Measurements from ENCODE around the gene FAM110D.

The FAM110D gene

GRCh38 chr1:26111530-26112406, 47.1 kb upstream of the FAM110D start, which contains the start of gene PDIK1L:
TSS of gene PDIK1L (plus strand) at chr1:26111824. CDS start at chr1:26114309, 2,485 bp downstream.
- H3K9me3 ChIP-seq (ENCODE audit: control insufficient read depth, insufficient read depth, low read length): no peaks in the 10 kb centered on the region
- no peaks in the 10 kb centered on the region for H3K27me3 ChIP-seq (ENCODE audit: control insufficient read depth, low read length)
- no peaks in the 10 kb centered on the region for H3K9me2 ChIP-seq (replicated peaks; ENCODE audit: control insufficient read depth, low read length)
- peaks cover 33% of the 10 kb centered on the region for H3K79me2 ChIP-seq (ENCODE audit: control insufficient read depth, low read length)
- peak within 1 kb of the TSS; percentile 95 for H3K4me3 ChIP-seq (ENCODE audit: low read length)
- H3K36me3 ChIP-seq (ENCODE audit: control insufficient read depth, low read length): peaks cover 34% of the 10 kb centered on the region
- peak within 1 kb of the TSS; percentile 93 for H3K4me2 ChIP-seq (ENCODE audit: low read length)
- H3K4me1 ChIP-seq (ENCODE audit: control insufficient read depth, low read length): peaks cover 26% of the 10 kb centered on the region
- H3K27ac ChIP-seq (ENCODE audit: low read depth, low read length): peak within 1 kb of the TSS; percentile 61
- H3F3A ChIP-seq (ENCODE audit: control insufficient read depth, insufficient read depth): 0 out of 2 replicates have a peak, but pooled peaks cover 4% of the 10 kb centered on the region
- H4K20me1 ChIP-seq (ENCODE audit: control insufficient read depth, insufficient read depth, low read depth, low read length): no peaks in the 10 kb centered on the region
- TF ChIP-seq CTCF (IDR thresholded peaks at IDR 0.05; ENCODE audit: low read depth, low read length, poor library complexity, severe bottlenecking): no peak
- no peak for TF ChIP-seq EZH2phosphoT487 (IDR thresholded peaks at IDR 0.05; ENCODE audit: borderline replicate concordance, low read length)

- Histone ChIP-seq H3K4me3 (ENCODE audit: low read length) (peak overlapping the region; percentile 95), H3K9me2 (replicated peaks; ENCODE audit: control insufficient read depth, low read length) (no peaks in the 10 kb centered on the region), H3K9me3 (ENCODE audit: control insufficient read depth, insufficient read depth, low read length) (no peaks in the 10 kb centered on the region), H3F3A (ENCODE audit: control insufficient read depth, insufficient read depth) (0 out of 2 replicates have a peak, but pooled peaks cover 4% of the 10 kb centered on the region), H3K27ac (ENCODE audit: low read depth, low read length) (peak overlapping the region; percentile 60), H3K79me2 (ENCODE audit: control insufficient read depth, low read length) (peaks cover 33% of the 10 kb centered on the region), H3K4me2 (ENCODE audit: low read length) (peak overlapping the region; percentile 93), H3K36me3 (ENCODE audit: control insufficient read depth, low read length) (peaks cover 34% of the 10 kb centered on the region), H3K4me1 (ENCODE audit: control insufficient read depth, low read length) (peaks cover 26% of the 10 kb centered on the region), H4K20me1 (ENCODE audit: control insufficient read depth, insufficient read depth, low read depth, low read length) (no peaks in the 10 kb centered on the region), H3K27me3 (ENCODE audit: control insufficient read depth, low read length) (no peaks in the 10 kb centered on the region)
- TF ChIP-seq EZH2phosphoT487 (IDR thresholded peaks at IDR 0.05; ENCODE audit: borderline replicate concordance, low read length): no peak
- no peak for TF ChIP-seq CTCF (IDR thresholded peaks at IDR 0.05; ENCODE audit: low read depth, low read length, poor library complexity, severe bottlenecking)
Observed at GRCh38 chr1:26112407-26112775, 46.5 kb upstream of the FAM110D start.

DNA sequence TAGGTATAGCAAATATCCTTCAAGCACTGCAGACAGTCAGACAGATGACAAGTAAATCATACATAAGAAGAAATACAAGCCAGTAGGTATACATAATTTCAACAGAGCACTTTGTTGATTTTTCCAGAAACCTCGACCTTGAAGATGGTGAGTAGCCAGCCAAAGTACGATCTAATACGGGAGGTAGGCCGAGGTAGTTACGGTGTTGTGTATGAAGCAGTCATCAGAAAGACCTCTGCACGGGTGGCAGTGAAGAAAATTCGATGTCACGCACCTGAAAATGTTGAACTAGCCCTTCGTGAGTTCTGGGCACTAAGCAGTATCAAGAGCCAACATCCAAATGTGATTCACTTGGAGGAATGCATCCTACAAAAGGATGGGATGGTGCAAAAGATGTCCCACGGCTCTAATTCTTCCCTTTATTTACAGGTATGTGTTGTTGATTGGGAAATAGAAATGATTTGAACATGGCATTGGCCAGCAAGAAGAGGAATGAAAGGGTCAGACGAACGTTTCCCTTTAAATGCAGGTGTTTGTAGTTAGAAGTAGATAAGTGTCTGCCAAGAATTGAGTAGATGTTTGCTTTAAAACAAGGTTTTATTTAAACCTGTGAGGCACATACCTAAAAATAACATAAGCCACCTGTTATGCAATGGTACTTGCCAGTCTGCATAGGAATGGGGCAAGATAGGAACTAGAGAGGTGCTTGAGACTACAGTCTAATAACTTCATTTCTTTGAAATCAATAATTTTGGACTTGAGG, 44.5 kb upstream of the FAM110D start:
- Histone ChIP-seq H3K4me2 (ENCODE audit: low read length) (no peak overlapping the region), H3K27ac (ENCODE audit: low read depth, low read length) (no peak overlapping the region), H3K9me2 (replicated peaks; ENCODE audit: control insufficient read depth, low read length) (no peaks in the 10 kb centered on the region)

More for the DNA sequence above, 44.5 kb upstream of the FAM110D start:
- 0 out of 2 replicates have a peak, but pooled peaks cover 4% of the 10 kb centered on the region for H3F3A ChIP-seq (ENCODE audit: control insufficient read depth, insufficient read depth)
- no peaks in the 10 kb centered on the region for H3K9me3 ChIP-seq (ENCODE audit: control insufficient read depth, insufficient read depth, low read length)
- H3K36me3 ChIP-seq (ENCODE audit: control insufficient read depth, low read length): peaks cover 47% of the 10 kb centered on the region
- TF ChIP-seq CTCF (IDR thresholded peaks at IDR 0.05; ENCODE audit: low read depth, low read length, poor library complexity, severe bottlenecking): no peak
- no peak for TF ChIP-seq EZH2phosphoT487 (IDR thresholded peaks at IDR 0.05; ENCODE audit: borderline replicate concordance, low read length)
- peaks cover 26% of the 10 kb centered on the region for H3K4me1 ChIP-seq (ENCODE audit: control insufficient read depth, low read length)
- H3K79me2 ChIP-seq (ENCODE audit: control insufficient read depth, low read length): peaks cover 33% of the 10 kb centered on the region
- no peaks in the 10 kb centered on the region for H4K20me1 ChIP-seq (ENCODE audit: control insufficient read depth, insufficient read depth, low read depth, low read length)
- H3K4me3 ChIP-seq (ENCODE audit: low read length): no peak overlapping the region
- no peaks in the 10 kb centered on the region for H3K27me3 ChIP-seq (ENCODE audit: control insufficient read depth, low read length)
